HEK293 (cell line): ENCODE measurements around the gene ASIC3.

ENCODE experiments used
- ATF2 ChIP-seq: fragments of 450-650 bp; formaldehyde crosslinking; IDR thresholded peaks from 2 replicates; pipeline ENCODE4 v1.5.1; 2016; ENCODE audit warnings: missing biosample characterization, missing genetic modification characterization, low read depth
- BCL11A ChIP-seq: fragments of 450-650 bp; formaldehyde crosslinking; IDR thresholded peaks from 2 replicates; pipeline ENCODE4 v1.5.1; 2016; ENCODE audit warnings: low read depth, missing biosample characterization, missing genetic modification characterization
- CTCF ChIP-seq: fragments of 450-650 bp; formaldehyde crosslinking; IDR thresholded peaks from 2 replicates; pipeline ENCODE4 v1.5.1; 2016; ENCODE audit warnings: missing biosample characterization, missing genetic modification characterization
- KLF16 ChIP-seq: fragments of 450-650 bp; formaldehyde crosslinking; IDR thresholded peaks from 2 replicates; pipeline ENCODE4 v1.5.1; 2017; ENCODE audit warnings: missing biosample characterization, missing genetic modification characterization
- PRDM4 ChIP-seq: fragments of 450-650 bp; formaldehyde crosslinking; IDR thresholded peaks from 2 replicates; pipeline ENCODE4 v1.5.1; 2017; ENCODE audit warnings: missing biosample characterization, missing genetic modification characterization
- SETDB1 ChIP-seq: IDR thresholded peaks from one replicate; pipeline ENCODE4 v1.6.1; 2017; ENCODE audit warnings: mild to moderate bottlenecking, low read length, moderate library complexity, mixed read lengths; ENCODE audit not compliant: insufficient read length
- ZNF112 ChIP-seq: fragments of 450-650 bp; formaldehyde crosslinking; IDR thresholded peaks from 2 replicates; pipeline ENCODE4 v1.5.0; 2017; ENCODE audit warnings: missing biosample characterization, missing genetic modification characterization
- ZNF221 ChIP-seq: fragments of 450-650 bp; formaldehyde crosslinking; IDR thresholded peaks from 2 replicates; pipeline ENCODE4 v1.5.1; 2017; ENCODE audit warnings: missing biosample characterization, missing genetic modification characterization, borderline replicate concordance
- ZNF239 ChIP-seq: fragments of 450-650 bp; formaldehyde crosslinking; IDR thresholded peaks from 2 replicates; pipeline ENCODE4 v1.5.1; 2016; ENCODE audit warnings: missing biosample characterization, missing genetic modification characterization
- ZNF391 ChIP-seq: fragments of 450-650 bp; formaldehyde crosslinking; IDR thresholded peaks from 2 replicates; pipeline ENCODE4 v1.5.1; 2016; ENCODE audit warnings: low read depth, missing biosample characterization, missing genetic modification characterization, borderline replicate concordance
- ZNF555 ChIP-seq: fragments of 450-650 bp; formaldehyde crosslinking; conservative IDR thresholded peaks from 2 replicates; pipeline ENCODE4 v1.5.1; 2017; ENCODE audit warnings: missing biosample characterization, mild to moderate bottlenecking, missing genetic modification characterization, inconsistent platforms
- ZNF837 ChIP-seq: fragments of 450-650 bp; formaldehyde crosslinking; IDR thresholded peaks from 2 replicates; pipeline ENCODE4 v1.5.1; 2016; ENCODE audit warnings: missing biosample characterization, missing genetic modification characterization

- no peak for TF ChIP-seq CTCF (tag by site-specific recombination)
- TF ChIP-seq ATF2 = no peak
- TF ChIP-seq BCL11A (tag by site-specific recombination) = no peak
- TF ChIP-seq ZNF391 = no peak
- TF ChIP-seq KLF16 (tag by site-specific recombination) = no peak
- TF ChIP-seq ZNF837 = no peak
- no peak for TF ChIP-seq PRDM4 (tag by site-specific recombination)
- TF ChIP-seq ZNF555 (tag by site-specific recombination) = no peak
- no peak for TF ChIP-seq ZNF112
- TF ChIP-seq ZNF239 = no peak
- no peak for TF ChIP-seq SETDB1
- TF ChIP-seq ZNF221 (tag by site-specific recombination) = no peak
These were observed 4.8 kb downstream of the ASIC3 start for GRCh38 chr7:151053096-151053495.
